Stimulated activated naive CD8-positive, alpha-beta T cell treated with anti-CD3 and anti-CD28 coated beads, Interleukin-15, Interleukin-2, amounts not matched to agents 100 U/mL and 50 U/mL, for 24 hours (primary cell): Measurements from ENCODE around the gene CCL19.

Experiments used
- ATAC-seq: fragments of 150-1000 bp; cut with Tn5 transposase; one replicate; pipeline ENCODE4 v1.10.0; 2021
- DNase-seq: peaks from one replicate; pipeline ENCODE4 v3.0.0; 2021

CCL19 gene

GRCh38 chr9:34662526-34663302 lies 28.4 kb downstream of the CCL19 start, which contains the start of gene CCL27:
Gene CCL27, minus strand, starts transcription at chr9:34662657. Its CDS starts 24 bp downstream, at chr9:34662633.
- ATAC-seq (no peak), DNase-seq (no peak)

GRCh38 chr9:34659592-34660253 lies 31.4 kb downstream of the CCL19 start:
- DNase-seq (no peak), ATAC-seq (no peak)

GRCh38 chr9:34658461-34658860 lies 32.6 kb downstream of the CCL19 start:
- ATAC-seq (no peak), DNase-seq (no peak)

GRCh38 chr9:34656992-34657391 lies 34.1 kb downstream of the CCL19 start:
- no peak for DNase-seq
- ATAC-seq = no peak

GRCh38 chr9:34655394-34655793 lies 35.7 kb downstream of the CCL19 start:
- DNase-seq (no peak), ATAC-seq (no peak)

GRCh38 chr9:34654323-34655051 lies 36.6 kb downstream of the CCL19 start:
- ATAC-seq (no peak), DNase-seq (no peak)

- DNase-seq (no peak), ATAC-seq (no peak)
Observed at GRCh38 chr9:34653151-34654072, 37.7 kb downstream of the CCL19 start.

- DNase-seq = no peak
Observed at GRCh38 chr9:34652602-34653000, 38.5 kb downstream of the CCL19 start.

GRCh38 chr9:34651876-34652601 lies 39.0 kb downstream of the CCL19 start, which contains the start of gene IL11RA:
Gene IL11RA, plus strand, starts transcription at chr9:34652185. Its CDS starts 3,033 bp downstream, at chr9:34655218.
- DNase-seq (peak; percentile 63), ATAC-seq (peak; percentile 75)

More at GRCh38 chr9:34652602-34653000, 38.5 kb downstream of the CCL19 start:
- no peak for ATAC-seq

- DNase-seq (no peak), ATAC-seq (no peak)
Observed at GRCh38 chr9:34651321-34651720, 39.8 kb downstream of the CCL19 start.

- ATAC-seq = no peak
Observed at GRCh38 chr9:34650816-34651215, 40.3 kb downstream of the CCL19 start.

GRCh38 chr9:34648673-34649072 lies 42.4 kb downstream of the CCL19 start:
- ATAC-seq (no peak), DNase-seq (no peak)

More at GRCh38 chr9:34650816-34651215, 40.3 kb downstream of the CCL19 start:
- DNase-seq = no peak

- no peak for ATAC-seq
- DNase-seq = no peak
Observed at GRCh38 chr9:34647651-34648050, 43.4 kb downstream of the CCL19 start.

- no peak for DNase-seq
- ATAC-seq = no peak
Observed at GRCh38 chr9:34647084-34647403, 44.0 kb downstream of the CCL19 start.

GRCh38 chr9:34646211-34647083 lies 44.6 kb downstream of the CCL19 start, which contains the start of gene GALT:
Gene GALT, plus strand, starts transcription at chr9:34646675. Its CDS starts 30 bp downstream, at chr9:34646705.
- peak; percentile 85 for ATAC-seq
- peak; percentile 99 for DNase-seq

- ATAC-seq = no peak
- DNase-seq = no peak
Observed at GRCh38 chr9:34644766-34645314, 46.2 kb downstream of the CCL19 start.

- ATAC-seq = no peak
- DNase-seq = no peak
Observed at GRCh38 chr9:34642679-34643078, 48.4 kb downstream of the CCL19 start.
